PC-9 (cell line): ENCODE measurements around the gene IRF9.

ENCODE experiments used
- EZH2 ChIP-seq: fragments of 200-600 bp; sonication (generic); IDR thresholded peaks from 2 replicates; pipeline ENCODE4 v1.8.0; 2017; ENCODE audit warnings: antibody characterized with exemption, low read depth
- TF ChIP-seq, protein P1 (sequence below): fragments of 200-600 bp; sonication (generic); conservative IDR thresholded peaks from 2 replicates; pipeline ENCODE4 v1.6.1; 2017; ENCODE audit warnings: mixed run types, antibody characterized with exemption, mild to moderate bottlenecking, moderate library complexity

DNA sequence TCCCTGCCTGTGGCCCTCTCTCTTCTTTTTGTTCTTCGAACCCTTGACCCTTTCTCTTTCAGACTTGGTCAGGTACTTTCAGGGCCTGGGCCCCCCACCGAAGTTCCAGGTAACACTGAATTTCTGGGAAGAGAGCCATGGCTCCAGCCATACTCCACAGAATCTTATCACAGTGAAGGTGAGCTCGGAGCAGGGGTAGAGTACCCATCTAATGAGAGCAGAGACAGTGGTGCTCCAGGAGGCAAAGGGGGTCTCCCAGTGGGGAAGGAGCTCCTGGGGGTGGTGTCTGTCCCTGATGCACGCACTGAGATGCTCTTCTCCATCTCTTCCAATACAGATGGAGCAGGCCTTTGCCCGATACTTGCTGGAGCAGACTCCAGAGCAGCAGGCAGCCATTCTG, 4.7 kb downstream of the IRF9 start:
- TF ChIP-seq, protein P1, sequence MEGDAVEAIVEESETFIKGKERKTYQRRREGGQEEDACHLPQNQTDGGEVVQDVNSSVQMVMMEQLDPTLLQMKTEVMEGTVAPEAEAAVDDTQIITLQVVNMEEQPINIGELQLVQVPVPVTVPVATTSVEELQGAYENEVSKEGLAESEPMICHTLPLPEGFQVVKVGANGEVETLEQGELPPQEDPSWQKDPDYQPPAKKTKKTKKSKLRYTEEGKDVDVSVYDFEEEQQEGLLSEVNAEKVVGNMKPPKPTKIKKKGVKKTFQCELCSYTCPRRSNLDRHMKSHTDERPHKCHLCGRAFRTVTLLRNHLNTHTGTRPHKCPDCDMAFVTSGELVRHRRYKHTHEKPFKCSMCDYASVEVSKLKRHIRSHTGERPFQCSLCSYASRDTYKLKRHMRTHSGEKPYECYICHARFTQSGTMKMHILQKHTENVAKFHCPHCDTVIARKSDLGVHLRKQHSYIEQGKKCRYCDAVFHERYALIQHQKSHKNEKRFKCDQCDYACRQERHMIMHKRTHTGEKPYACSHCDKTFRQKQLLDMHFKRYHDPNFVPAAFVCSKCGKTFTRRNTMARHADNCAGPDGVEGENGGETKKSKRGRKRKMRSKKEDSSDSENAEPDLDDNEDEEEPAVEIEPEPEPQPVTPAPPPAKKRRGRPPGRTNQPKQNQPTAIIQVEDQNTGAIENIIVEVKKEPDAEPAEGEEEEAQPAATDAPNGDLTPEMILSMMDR, result no peak
- no peak for TF ChIP-seq EZH2
